ENCODE data around the gene RINT1.

Gene RINT1

DNA sequence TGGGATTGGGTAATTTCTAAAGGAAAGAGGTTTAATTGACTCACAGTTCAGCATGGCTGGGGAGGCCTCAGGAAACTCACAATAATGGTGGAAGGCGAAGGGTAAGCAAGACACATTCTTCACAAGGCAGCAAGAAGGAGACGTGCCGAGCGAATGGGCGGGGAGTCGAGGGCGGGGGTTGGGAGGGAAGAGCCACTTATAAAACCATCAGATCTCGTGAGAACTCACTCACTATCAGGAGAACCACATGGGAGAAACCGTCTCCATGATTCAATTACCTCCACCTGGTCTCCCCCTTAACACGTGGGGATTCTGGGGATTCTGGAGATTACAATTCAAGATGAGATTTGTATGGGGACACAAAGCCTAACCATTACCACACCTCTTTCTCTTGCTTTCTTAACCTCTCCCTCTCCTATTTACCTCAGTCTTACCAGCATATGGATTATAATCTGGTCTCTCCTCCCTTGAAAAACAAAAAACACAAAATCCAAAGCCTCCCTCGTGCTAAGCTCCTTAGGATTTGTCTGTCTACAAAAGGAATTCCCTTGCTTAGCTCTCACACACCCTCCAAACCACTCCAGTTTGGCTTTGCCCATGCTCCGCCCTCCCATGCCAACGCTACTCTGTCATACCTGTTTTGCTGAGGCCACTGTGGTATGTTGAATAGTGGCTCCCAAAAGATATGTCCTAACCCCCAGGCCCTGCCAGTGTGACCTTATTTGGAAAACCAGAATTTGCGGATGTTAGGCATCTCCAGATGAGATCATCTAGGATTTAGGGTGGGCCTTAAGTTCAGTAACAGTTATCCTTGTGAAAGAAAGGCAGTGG is 68.9 kb downstream of the RINT1 start:
- no peak for DNase-seq

GRCh38 chr7:105602325-105603305 is 70.6 kb downstream of the RINT1 start:
- no peak for DNase-seq

GRCh38 chr7:105610165-105610930 is 78.3 kb downstream of the RINT1 start:
- DNase-seq: no peak

DNA sequence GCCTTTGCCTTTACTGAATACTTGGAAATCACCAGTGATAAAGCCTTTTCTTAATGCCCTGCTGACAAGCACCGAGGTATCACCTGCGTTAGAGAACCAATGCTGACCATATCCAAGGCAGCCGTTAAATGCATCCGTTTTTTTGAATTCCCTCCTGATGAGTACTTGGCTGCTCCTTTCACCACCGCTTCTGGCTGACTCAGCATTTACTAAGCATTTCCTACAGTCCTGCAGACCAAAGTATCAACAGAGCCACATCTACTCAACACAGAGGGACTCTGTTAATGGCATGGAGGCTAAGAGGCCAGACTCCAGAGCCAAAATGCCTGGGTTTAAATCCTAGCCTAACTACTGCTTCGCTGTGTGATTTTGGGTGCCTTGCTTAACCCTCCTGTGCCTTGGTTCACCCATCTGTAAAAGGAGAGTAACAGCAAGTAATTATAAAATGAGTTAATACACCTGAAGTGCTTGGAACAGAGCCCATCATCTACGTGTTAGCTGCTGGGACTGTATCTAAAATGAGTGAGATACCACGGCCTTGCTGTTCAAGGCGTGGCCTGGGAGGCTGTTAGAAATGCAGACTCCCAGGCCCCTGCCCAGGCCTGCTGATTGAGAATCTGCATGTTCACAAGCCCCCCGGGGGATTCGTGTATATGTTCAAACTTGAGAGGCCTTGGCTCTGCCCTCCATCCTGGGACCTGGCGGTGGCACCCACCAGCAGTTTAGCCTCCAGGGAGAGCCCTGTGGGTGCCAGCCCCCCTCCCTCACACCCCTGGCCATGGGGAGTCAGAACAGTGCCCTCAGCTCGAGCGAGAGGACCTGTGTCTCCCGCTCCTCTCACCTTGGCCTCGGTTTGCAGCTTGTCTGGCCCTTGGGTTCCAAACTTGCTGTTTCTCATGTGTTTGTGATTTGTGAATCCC is 80.1 kb downstream of the RINT1 start:
- DNase-seq: no peak

- no peak for DNase-seq
Measured at GRCh38 chr7:105612806-105613205, 80.8 kb downstream of the RINT1 start.

- no peak for DNase-seq
Measured at GRCh38 chr7:105613611-105614330, 81.8 kb downstream of the RINT1 start.

- no peak for DNase-seq
Measured at GRCh38 chr7:105614341-105614840, 82.4 kb downstream of the RINT1 start.
